ENCODE data around the gene CENPL. TPM values are rescaled to one million over a fixed set of nuclear protein-coding genes. Genes with fewer than 3 reads are reported as not detected.
A peak's percentile ranks its signal among the peaks of the same experiment; 100 is the strongest.
"Not testable (repeated sequence)": the region's sequence is repeated elsewhere in the genome, so short reads cannot be mapped to it uniquely, and the experiment has no call there.

CENPL gene
- total and polyA plus RNA-seq, 2 of the 4 experiments (the other 2 are of a cell fraction) = 6.3 to 21.1 TPM

DNA sequence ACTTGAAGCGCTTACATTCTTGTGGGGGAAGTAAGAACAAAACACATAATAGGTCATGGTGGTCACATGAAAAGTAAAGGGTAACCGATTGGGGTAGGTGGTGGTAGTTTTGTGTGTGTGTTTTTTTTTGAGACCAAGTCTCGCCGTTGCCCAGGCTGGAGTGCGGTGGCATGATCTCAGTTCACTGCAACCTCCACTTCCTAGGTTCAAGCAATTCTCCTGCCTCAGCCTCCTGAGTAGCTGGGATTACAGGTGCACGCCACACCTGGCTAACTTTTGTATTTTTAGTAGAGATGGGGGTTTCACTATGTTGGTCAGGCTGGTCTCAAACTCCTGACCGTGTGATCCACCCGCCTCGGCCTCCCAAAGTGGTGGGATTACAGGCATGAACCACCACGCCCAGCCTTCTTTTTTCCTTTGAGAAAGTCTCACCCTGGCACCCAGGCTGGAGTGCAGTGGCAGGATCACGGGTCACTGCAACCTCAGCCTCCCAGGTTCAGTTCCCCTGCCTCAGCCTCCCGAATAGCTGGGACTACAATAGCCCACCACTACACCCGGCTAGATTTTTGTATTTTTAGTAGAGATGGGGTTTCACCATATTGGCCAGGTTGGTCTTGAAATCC lies 37.6 kb upstream of the CENPL start:
- H3K27ac ChIP-seq (ENCODE audit: insufficient read depth, low read length); BruUV-seq (replicated peaks); H2AK5ac ChIP-seq (ENCODE audit: low read depth, low read length); H3K4ac ChIP-seq (ENCODE audit: low read depth, low read length); H4K91ac ChIP-seq (ENCODE audit: insufficient read depth, low read depth, low read length); H3K18ac ChIP-seq (ENCODE audit: low read depth, low read length); H2BK120ac ChIP-seq (ENCODE audit: low read depth, low read length); in situ Hi-C loops (cut with MboI; ENCODE audit: low sequenced_read_pairs); H2BK20ac ChIP-seq (ENCODE audit: low read depth, low read length); H3K27me3 ChIP-seq (ENCODE audit: control insufficient read depth, insufficient read depth, low read length); H2BK15ac ChIP-seq (ENCODE audit: low read depth, low read length); CTCF ChIA-PET; dilution Hi-C loops (cut with HindIII; ENCODE audit: low sequenced_read_pairs, unreplicated experiment); intact Hi-C loops (cut with micrococcal nuclease); H3K4me2 ChIP-seq (ENCODE audit: low read depth, low read length); H3K23ac ChIP-seq (ENCODE audit: low read depth, low read length); H3K9ac ChIP-seq (ENCODE audit: low read depth, low read length); H3K14ac ChIP-seq (replicated peaks; ENCODE audit: low read depth, low read length); H4K5ac ChIP-seq (ENCODE audit: low read depth, low read length); H2AFZ ChIP-seq (replicated peaks; ENCODE audit: low read length, poor library complexity); POLR2A ChIA-PET (ENCODE audit: unreplicated experiment); H3K9me3 ChIP-seq (ENCODE audit: control insufficient read depth, insufficient read depth, low read length); H3K9me1 ChIP-seq (ENCODE audit: insufficient read depth, low read length); H2AK9ac ChIP-seq (replicated peaks; ENCODE audit: low read depth, low read length, poor library complexity); H3K4me1 ChIP-seq (ENCODE audit: control insufficient read depth, insufficient read depth, low read length); H2BK5ac ChIP-seq (ENCODE audit: low read depth, low read length, poor library complexity, severe bottlenecking); H3K56ac ChIP-seq (ENCODE audit: extremely low read depth, insufficient read depth, low read length); H3K4me3 ChIP-seq (ENCODE audit: insufficient read depth, low read depth, low read length): not testable (repeated sequence)
- ATAC-seq (ENCODE audit: low read depth) = peak; percentile 3
- peak; percentile 47 for DNase-seq
- TF ChIP-seq POLR2A (IDR thresholded peaks at IDR 0.05; ENCODE audit: low read depth, low read length) = peak; percentile 7; the same call in 1 of the 2 replicates
- Histone ChIP-seq H4K8ac (ENCODE audit: low read depth in 2 of 2, low read length in 2 of 2) (peak overlapping the region in 1 of 2 experiments; percentile 26; a peak in 1 of 4 replicates), H3K79me1 (ENCODE audit: low read depth in 1 of 2, low read length in 2 of 2) (peaks cover 9 to 31% of the 10 kb centered on the region in 2 experiments; a peak in 3 of 4 replicates), H3K36me3 (ENCODE audit: control insufficient read depth, insufficient read depth, low read length) (peaks cover 47% of the 10 kb centered on the region), H4K20me1 (ENCODE audit: insufficient read depth, low read length) (peaks cover 63% of the 10 kb centered on the region)
- WGBS, 2 experiments (ENCODE audit: extremely low coverage in 2 of 2, insufficient read length in 1 of 2) = 96% methylated on average over 4 of the region's 13 CpGs; no CpG with 5 or more reads in 1 of the 2 experiments
